ENCODE data around the gene NPC2.

GRCh38 chr14:74476607-74477006 is 16.5 kb downstream of the NPC2 start:
- TF ChIP-seq POLR2A (IDR thresholded peaks at IDR 0.05; ENCODE audit: low read depth, low read length): no peak
- TF ChIP-seq POLR2AphosphoS5 (IDR thresholded peaks at IDR 0.05; ENCODE audit: low read depth, low read length): no peak

Data from GM12892 (cell line).